SK-N-SH treated with all-trans-retinoic acid at 6 μM for 48 hours (cell line): ENCODE results near the gene LGALS1.
"Not testable (repeated sequence)": the region's sequence is repeated elsewhere in the genome, so short reads cannot be mapped to it uniquely, and the experiment has no call there.

Source experiments
- ISL1 ChIP-seq: fragments of 250-450 bp; sonication (Bioruptor Pico); IDR thresholded peaks from 2 replicates; pipeline ENCODE4 v2.1.2; 2022; ENCODE audit warnings: mild to moderate bottlenecking, moderate library complexity
- PATZ1 ChIP-seq: fragments of 250-450 bp; sonication (Bioruptor Pico); IDR thresholded peaks from 2 replicates; pipeline ENCODE4 v1.8.0; 2020; ENCODE audit warnings: mild to moderate bottlenecking, moderate library complexity, borderline replicate concordance
- SNAI2 ChIP-seq: fragments of 250-450 bp; sonication (Bioruptor Pico); IDR thresholded peaks from 2 replicates; pipeline ENCODE4 v1.5.0; 2020; ENCODE audit warnings: mild to moderate bottlenecking, moderate library complexity
- TF ChIP-seq, protein P1 (sequence below): fragments of 250-450 bp; sonication (Bioruptor Pico); IDR thresholded peaks from 2 replicates; pipeline ENCODE4 v1.5.1; 2021; ENCODE audit warnings: mild to moderate bottlenecking, moderate library complexity

GRCh38 chr22:37694131-37694530, 18.7 kb downstream of the LGALS1 start:
- TF ChIP-seq PATZ1, SNAI2, ISL1 (CRISPR knock-in tag): not testable (repeated sequence)
- TF ChIP-seq, protein P1, sequence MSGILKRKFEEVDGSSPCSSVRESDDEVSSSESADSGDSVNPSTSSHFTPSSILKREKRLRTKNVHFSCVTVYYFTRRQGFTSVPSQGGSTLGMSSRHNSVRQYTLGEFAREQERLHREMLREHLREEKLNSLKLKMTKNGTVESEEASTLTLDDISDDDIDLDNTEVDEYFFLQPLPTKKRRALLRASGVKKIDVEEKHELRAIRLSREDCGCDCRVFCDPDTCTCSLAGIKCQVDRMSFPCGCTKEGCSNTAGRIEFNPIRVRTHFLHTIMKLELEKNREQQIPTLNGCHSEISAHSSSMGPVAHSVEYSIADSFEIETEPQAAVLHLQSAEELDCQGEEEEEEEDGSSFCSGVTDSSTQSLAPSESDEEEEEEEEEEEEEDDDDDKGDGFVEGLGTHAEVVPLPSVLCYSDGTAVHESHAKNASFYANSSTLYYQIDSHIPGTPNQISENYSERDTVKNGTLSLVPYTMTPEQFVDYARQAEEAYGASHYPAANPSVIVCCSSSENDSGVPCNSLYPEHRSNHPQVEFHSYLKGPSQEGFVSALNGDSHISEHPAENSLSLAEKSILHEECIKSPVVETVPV (CRISPR knock-in tag), result not testable (repeated sequence)
